ENCODE results near the gene CD44. TPM values are rescaled to one million over a fixed set of nuclear protein-coding genes. Genes with fewer than 3 reads are reported as not detected.

The CD44 gene
- polyA plus RNA-seq, 1 donor from 2014 or later: 0.77 TPM

DNA sequence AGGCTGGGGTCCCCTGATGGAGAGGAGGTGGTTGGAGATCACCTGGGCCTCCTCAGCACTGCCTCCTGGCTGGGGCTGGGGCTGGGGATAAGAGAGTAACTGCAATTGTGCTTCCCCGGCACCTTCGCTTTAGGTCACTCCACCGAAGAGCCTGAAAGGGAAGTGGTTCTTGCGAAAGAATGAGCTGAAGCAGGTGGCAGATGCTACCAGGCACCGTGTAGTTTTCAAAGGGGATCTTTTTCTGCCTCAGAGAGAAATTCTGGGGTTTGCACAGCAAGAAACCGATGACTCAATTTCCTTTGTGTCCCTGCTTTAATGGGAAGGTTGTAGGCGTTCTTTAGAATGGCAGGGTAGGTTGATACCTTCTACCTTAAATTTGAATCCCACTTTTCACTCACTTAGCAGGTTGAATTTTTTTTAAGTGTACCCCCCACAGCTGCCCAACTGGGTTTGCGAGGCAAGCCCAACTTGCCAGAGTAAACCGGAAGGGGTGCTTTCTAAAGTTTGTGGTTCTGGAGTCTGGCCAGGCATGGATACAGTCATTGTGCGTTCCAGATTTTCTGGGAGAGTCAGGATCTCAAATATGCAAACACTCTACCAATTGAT lies 5.3 kb downstream of the CD44 start:
- H3F3A ChIP-seq (ENCODE audit: insufficient read depth, low read length, poor library complexity, severe bottlenecking): no peaks in the 10 kb centered on the region
- no peaks in the 10 kb centered on the region for H3K36me3 ChIP-seq (ENCODE audit: insufficient read depth, low read length)
- no peak overlapping the region for H3K4me3 ChIP-seq (ENCODE audit: low read length)
- H3K27ac ChIP-seq (ENCODE audit: low read length): no peak overlapping the region
- H3K9ac ChIP-seq (ENCODE audit: low read length): no peak overlapping the region
- H3K27me3 ChIP-seq (ENCODE audit: insufficient read depth, low read depth, low read length): peaks cover 19% of the 10 kb centered on the region
- no peaks in the 10 kb centered on the region for H3K9me3 ChIP-seq (ENCODE audit: low read length)
- no peak overlapping the region for H2AFZ ChIP-seq (ENCODE audit: low read depth, low read length)
- H4K20me1 ChIP-seq (ENCODE audit: insufficient read depth): no peaks in the 10 kb centered on the region
- TF ChIP-seq POLR2AphosphoS5 (IDR thresholded peaks at IDR 0.05) (no peak), TAF1 (IDR thresholded peaks at IDR 0.05; ENCODE audit: low read depth) (no peak), EZH2 (IDR thresholded peaks at IDR 0.05; ENCODE audit: borderline replicate concordance, insufficient read depth, low read length, poor library complexity, severe bottlenecking) (no peak), EP300 (conservative IDR thresholded peaks at IDR 0.05; ENCODE audit: poor library complexity, severe bottlenecking) (no peak), MXI1 (conservative IDR thresholded peaks at IDR 0.05; ENCODE audit: poor library complexity, severe bottlenecking) (no peak), RAD21 (conservative IDR thresholded peaks at IDR 0.05) (no peak), SMC3 (conservative IDR thresholded peaks at IDR 0.05; ENCODE audit: poor library complexity) (no peak)
- TF ChIP-seq, protein P1, sequence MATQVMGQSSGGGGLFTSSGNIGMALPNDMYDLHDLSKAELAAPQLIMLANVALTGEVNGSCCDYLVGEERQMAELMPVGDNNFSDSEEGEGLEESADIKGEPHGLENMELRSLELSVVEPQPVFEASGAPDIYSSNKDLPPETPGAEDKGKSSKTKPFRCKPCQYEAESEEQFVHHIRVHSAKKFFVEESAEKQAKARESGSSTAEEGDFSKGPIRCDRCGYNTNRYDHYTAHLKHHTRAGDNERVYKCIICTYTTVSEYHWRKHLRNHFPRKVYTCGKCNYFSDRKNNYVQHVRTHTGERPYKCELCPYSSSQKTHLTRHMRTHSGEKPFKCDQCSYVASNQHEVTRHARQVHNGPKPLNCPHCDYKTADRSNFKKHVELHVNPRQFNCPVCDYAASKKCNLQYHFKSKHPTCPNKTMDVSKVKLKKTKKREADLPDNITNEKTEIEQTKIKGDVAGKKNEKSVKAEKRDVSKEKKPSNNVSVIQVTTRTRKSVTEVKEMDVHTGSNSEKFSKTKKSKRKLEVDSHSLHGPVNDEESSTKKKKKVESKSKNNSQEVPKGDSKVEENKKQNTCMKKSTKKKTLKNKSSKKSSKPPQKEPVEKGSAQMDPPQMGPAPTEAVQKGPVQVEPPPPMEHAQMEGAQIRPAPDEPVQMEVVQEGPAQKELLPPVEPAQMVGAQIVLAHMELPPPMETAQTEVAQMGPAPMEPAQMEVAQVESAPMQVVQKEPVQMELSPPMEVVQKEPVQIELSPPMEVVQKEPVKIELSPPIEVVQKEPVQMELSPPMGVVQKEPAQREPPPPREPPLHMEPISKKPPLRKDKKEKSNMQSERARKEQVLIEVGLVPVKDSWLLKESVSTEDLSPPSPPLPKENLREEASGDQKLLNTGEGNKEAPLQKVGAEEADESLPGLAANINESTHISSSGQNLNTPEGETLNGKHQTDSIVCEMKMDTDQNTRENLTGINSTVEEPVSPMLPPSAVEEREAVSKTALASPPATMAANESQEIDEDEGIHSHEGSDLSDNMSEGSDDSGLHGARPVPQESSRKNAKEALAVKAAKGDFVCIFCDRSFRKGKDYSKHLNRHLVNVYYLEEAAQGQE (IDR thresholded peaks at IDR 0.05; ENCODE audit: borderline replicate concordance): no peak
- TF ChIP-seq, protein P2, sequence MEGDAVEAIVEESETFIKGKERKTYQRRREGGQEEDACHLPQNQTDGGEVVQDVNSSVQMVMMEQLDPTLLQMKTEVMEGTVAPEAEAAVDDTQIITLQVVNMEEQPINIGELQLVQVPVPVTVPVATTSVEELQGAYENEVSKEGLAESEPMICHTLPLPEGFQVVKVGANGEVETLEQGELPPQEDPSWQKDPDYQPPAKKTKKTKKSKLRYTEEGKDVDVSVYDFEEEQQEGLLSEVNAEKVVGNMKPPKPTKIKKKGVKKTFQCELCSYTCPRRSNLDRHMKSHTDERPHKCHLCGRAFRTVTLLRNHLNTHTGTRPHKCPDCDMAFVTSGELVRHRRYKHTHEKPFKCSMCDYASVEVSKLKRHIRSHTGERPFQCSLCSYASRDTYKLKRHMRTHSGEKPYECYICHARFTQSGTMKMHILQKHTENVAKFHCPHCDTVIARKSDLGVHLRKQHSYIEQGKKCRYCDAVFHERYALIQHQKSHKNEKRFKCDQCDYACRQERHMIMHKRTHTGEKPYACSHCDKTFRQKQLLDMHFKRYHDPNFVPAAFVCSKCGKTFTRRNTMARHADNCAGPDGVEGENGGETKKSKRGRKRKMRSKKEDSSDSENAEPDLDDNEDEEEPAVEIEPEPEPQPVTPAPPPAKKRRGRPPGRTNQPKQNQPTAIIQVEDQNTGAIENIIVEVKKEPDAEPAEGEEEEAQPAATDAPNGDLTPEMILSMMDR (IDR thresholded peaks at IDR 0.05; ENCODE audit: poor library complexity, severe bottlenecking): no peak
- H3K9me2 ChIP-seq (ENCODE audit: insufficient read depth, low read length): no peaks in the 10 kb centered on the region
- no peaks in the 10 kb centered on the region for H3K79me2 ChIP-seq (replicated peaks; ENCODE audit: insufficient read depth, low read length)
- H3K4me2 ChIP-seq (ENCODE audit: low read length): no peak overlapping the region

DNA sequence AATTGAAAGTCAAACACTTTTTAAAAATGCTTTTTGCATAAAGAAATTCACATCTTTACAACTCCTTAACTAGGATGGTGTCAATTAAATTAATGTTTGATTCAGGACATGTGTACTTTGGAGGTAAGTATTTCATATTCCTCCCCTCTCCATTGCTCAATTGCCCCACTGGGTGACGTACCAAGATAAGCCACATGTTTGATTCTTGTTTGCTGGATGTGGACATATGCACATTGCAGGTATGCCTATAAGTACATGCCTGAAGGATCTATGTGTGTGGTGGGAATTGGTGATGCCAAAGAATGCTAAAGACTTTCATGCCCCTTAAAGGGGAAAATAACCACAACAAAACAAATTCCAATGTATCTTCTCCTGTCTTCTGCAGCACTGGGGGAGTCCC lies 5.8 kb downstream of the CD44 start:
- no peaks in the 10 kb centered on the region for H4K20me1 ChIP-seq (ENCODE audit: insufficient read depth)
- H3F3A ChIP-seq (ENCODE audit: insufficient read depth, low read length, poor library complexity, severe bottlenecking): no peaks in the 10 kb centered on the region
- no peaks in the 10 kb centered on the region for H3K9me3 ChIP-seq (ENCODE audit: low read length)
- no peak overlapping the region for H2AFZ ChIP-seq (ENCODE audit: low read depth, low read length)
- no peak overlapping the region for H3K27ac ChIP-seq (ENCODE audit: low read length)
- H3K4me2 ChIP-seq (ENCODE audit: low read length): no peak overlapping the region
- TF ChIP-seq, protein P2 (IDR thresholded peaks at IDR 0.05; ENCODE audit: poor library complexity, severe bottlenecking): no peak
- no peak for TF ChIP-seq RAD21 (conservative IDR thresholded peaks at IDR 0.05)
- no peak for TF ChIP-seq POLR2AphosphoS5 (IDR thresholded peaks at IDR 0.05)
- TF ChIP-seq EP300 (conservative IDR thresholded peaks at IDR 0.05; ENCODE audit: poor library complexity, severe bottlenecking): no peak
- TF ChIP-seq EZH2 (IDR thresholded peaks at IDR 0.05; ENCODE audit: borderline replicate concordance, insufficient read depth, low read length, poor library complexity, severe bottlenecking): no peak
- TF ChIP-seq TAF1 (IDR thresholded peaks at IDR 0.05; ENCODE audit: low read depth): no peak
- no peak for TF ChIP-seq SMC3 (conservative IDR thresholded peaks at IDR 0.05; ENCODE audit: poor library complexity)
- peaks cover 13% of the 10 kb centered on the region for H3K27me3 ChIP-seq (ENCODE audit: insufficient read depth, low read depth, low read length)
- H3K9me2 ChIP-seq (ENCODE audit: insufficient read depth, low read length): no peaks in the 10 kb centered on the region
- H3K36me3 ChIP-seq (ENCODE audit: insufficient read depth, low read length): no peaks in the 10 kb centered on the region
- H3K79me2 ChIP-seq (replicated peaks; ENCODE audit: insufficient read depth, low read length): no peaks in the 10 kb centered on the region
- no peak overlapping the region for H3K4me3 ChIP-seq (ENCODE audit: low read length)
- no peak overlapping the region for H3K9ac ChIP-seq (ENCODE audit: low read length)
